Subcutaneous adipose tissue (tissue), 4 donors: ENCODE measurements around the gene INHBA. TPM values are rescaled to one million over a fixed set of nuclear protein-coding genes. Genes with fewer than 3 reads are reported as not detected.

Experiments used
- CTCF ChIP-seq: fragments of 450-650 bp; IDR thresholded peaks from one replicate; pipeline ENCODE4 v1.5.1; 2016; ENCODE audit warnings: low read depth, mild to moderate bottlenecking, control low read depth, antibody characterized with exemption, moderate library complexity
- total RNA-seq, 4 donors: library from RNA; depleted of rRNA; stranded (reverse); fragments of >200 nt; gene quantifications; one replicate each; pipeline ENCODE4 v1.1.0, GENCODE V29; 2016

The INHBA gene
- total RNA-seq, 4 donors from 2014 or later, result 0.17 to 0.98 (median 0.42) TPM

GRCh38 chr7:41694495-41694894, 8.4 kb downstream of the INHBA start:
- no peak for TF ChIP-seq CTCF

- TF ChIP-seq CTCF, result no peak
Observed at GRCh38 chr7:41693150-41693997, 9.5 kb downstream of the INHBA start.

- TF ChIP-seq CTCF, result no peak
Observed at GRCh38 chr7:41692251-41692650, 10.6 kb downstream of the INHBA start.

GRCh38 chr7:41691286-41692190, 11.4 kb downstream of the INHBA start:
- no peak for TF ChIP-seq CTCF

GRCh38 chr7:41689815-41690214, 13.1 kb downstream of the INHBA start:
- no peak for TF ChIP-seq CTCF

- no peak for TF ChIP-seq CTCF
Observed at GRCh38 chr7:41688906-41689305, 14.0 kb downstream of the INHBA start.
